Sigmoid colon (tissue), 7 donors: ENCODE measurements around the gene SMTNL1. TPM values are rescaled to one million over a fixed set of nuclear protein-coding genes. Genes with fewer than 3 reads are reported as not detected.

ENCODE experiments used
- DNase-seq: peaks from one replicate; pipeline ENCODE4 v3.0.0-alpha.2; 2019
- H3K27ac ChIP-seq, 4 donors: fragments of 200-600 bp; sonication (generic); one replicate each; pipeline ENCODE4 v1.5.1; 2016 to 2019; ENCODE audit warnings: mild to moderate bottlenecking in 1 of 4
- H3K27me3 ChIP-seq, 3 donors: fragments of 200-600 bp; sonication (generic); one replicate each; pipeline ENCODE4 v1.5.1; 2019; ENCODE audit warnings: mild to moderate bottlenecking in 1 of 3
- H3K36me3 ChIP-seq, 4 donors: fragments of 200-600 bp; sonication (generic); one replicate each; pipeline ENCODE4 v1.5.1; 2016 to 2019
- H3K4me1 ChIP-seq, 4 donors: fragments of 200-600 bp; sonication (generic); one replicate each; pipeline ENCODE4 v1.5.1; 2017 to 2019
- H3K4me3 ChIP-seq, 4 donors: fragments of 200-600 bp; sonication (generic); one replicate each; pipeline ENCODE4 v1.5.1; 2017 to 2019; ENCODE audit warnings: mild to moderate bottlenecking in 2 of 4, moderate library complexity in 1 of 4
- H3K9me3 ChIP-seq, 4 donors: fragments of 200-600 bp in 3 of 4; sonication (generic) in 3 of 4; one replicate each; pipeline versions ENCODE4 v1.5.1 to v1.6.1; 2013 to 2019
- EP300 ChIP-seq, 4 donors: sonication (generic); formaldehyde crosslinking; IDR thresholded peaks; one replicate each; pipeline ENCODE4 v1.6.1; 2017; ENCODE audit warnings: antibody characterized with exemption in 4 of 4
- POLR2A ChIP-seq, 2 donors: fragments of 450-650 bp; IDR thresholded peaks; one replicate each; pipeline ENCODE4 v1.6.1; 2016; ENCODE audit warnings: antibody characterized with exemption in 2 of 2, mild to moderate bottlenecking in 2 of 2, moderate library complexity in 2 of 2
- POLR2AphosphoS5 ChIP-seq, 4 donors: sonication (generic); formaldehyde crosslinking; IDR thresholded peaks; one replicate each; pipeline ENCODE4 v1.6.1; 2017; ENCODE audit warnings: antibody characterized with exemption in 4 of 4
- WGBS, 2 donors: extraction: QIAGEN DNeasy Blood & Tissue Kit; methylation state at CpG; one replicate each; pipeline ENCODE4 v1.1.7; 2013; 5-methylcytosine and 5-hydroxymethylcytosine counted together
- intact Hi-C: fragments of 100-400 bp; cut with DNase I; formaldehyde crosslinking; loops from one replicate; pipeline ENCODE4 v1.15.1; 2023
- polyA plus RNA-seq, 3 donors: library from polyadenylated mRNA; stranded (reverse); fragments of 200-250 nt; gene quantifications; one replicate each; pipeline ENCODE4 v1.2.3, GENCODE V29; 2013
- total RNA-seq, 4 donors: library from RNA; depleted of rRNA; stranded (reverse); fragments of >200 nt; gene quantifications; one replicate each; pipeline ENCODE4 v1.1.0, GENCODE V29; 2016
- TF ChIP-seq, protein P1 (sequence below), 4 experiments: fragments of 450-650 bp in 3 of 4; fragments of 200-600 bp in 1 of 4; IDR thresholded peaks; one replicate each; pipeline ENCODE4 v1.5.1; 2016 to 2019; ENCODE audit warnings: antibody characterized with exemption in 4 of 4, mild to moderate bottlenecking in 3 of 4, moderate library complexity in 2 of 4
- donor health status: healthy with polysubstance abuse.
- donor health status: Bipolar disorder and iron deficiency.
- donor health status: healthy.

Gene SMTNL1
- total and polyA plus RNA-seq, 7 donors = not detected

DNA sequence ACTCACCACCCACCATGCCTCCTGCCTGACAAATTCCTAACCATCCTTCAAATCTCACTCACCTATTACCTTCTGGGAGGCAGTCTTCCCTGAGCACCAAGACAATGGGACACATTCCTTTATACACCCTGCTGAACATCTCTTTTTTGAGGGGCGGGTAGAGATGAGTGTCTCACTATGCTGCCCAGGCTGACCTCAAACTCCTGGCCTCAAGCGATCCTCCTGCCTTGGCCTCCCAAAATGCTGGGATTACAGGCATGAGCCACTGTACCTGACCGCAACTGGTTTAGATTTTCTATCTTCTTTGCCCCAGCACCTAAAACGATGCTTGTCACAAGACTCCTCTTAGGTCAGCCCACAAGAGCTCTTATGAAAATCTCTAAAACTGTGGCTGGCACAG lies 14.0 kb upstream of the SMTNL1 start:
- 93% methylated on average over 4 of the region's 4 CpGs for WGBS, 2 donors
- H3K4me3 ChIP-seq = no peak overlapping the region
- no peaks in the 10 kb centered on the region for H3K4me1 ChIP-seq
- TF ChIP-seq POLR2AphosphoS5 (IDR thresholded peaks at IDR 0.05) (no peak), POLR2A (IDR thresholded peaks at IDR 0.05) (no peak), EP300 (IDR thresholded peaks at IDR 0.05) (no peak)
- TF ChIP-seq, protein P1, sequence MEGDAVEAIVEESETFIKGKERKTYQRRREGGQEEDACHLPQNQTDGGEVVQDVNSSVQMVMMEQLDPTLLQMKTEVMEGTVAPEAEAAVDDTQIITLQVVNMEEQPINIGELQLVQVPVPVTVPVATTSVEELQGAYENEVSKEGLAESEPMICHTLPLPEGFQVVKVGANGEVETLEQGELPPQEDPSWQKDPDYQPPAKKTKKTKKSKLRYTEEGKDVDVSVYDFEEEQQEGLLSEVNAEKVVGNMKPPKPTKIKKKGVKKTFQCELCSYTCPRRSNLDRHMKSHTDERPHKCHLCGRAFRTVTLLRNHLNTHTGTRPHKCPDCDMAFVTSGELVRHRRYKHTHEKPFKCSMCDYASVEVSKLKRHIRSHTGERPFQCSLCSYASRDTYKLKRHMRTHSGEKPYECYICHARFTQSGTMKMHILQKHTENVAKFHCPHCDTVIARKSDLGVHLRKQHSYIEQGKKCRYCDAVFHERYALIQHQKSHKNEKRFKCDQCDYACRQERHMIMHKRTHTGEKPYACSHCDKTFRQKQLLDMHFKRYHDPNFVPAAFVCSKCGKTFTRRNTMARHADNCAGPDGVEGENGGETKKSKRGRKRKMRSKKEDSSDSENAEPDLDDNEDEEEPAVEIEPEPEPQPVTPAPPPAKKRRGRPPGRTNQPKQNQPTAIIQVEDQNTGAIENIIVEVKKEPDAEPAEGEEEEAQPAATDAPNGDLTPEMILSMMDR (IDR thresholded peaks at IDR 0.05) = no peak
- H3K36me3 ChIP-seq = peaks cover 0 to 1% (median under 1%) of the 10 kb centered on the region in 4 donors
- H3K27me3 ChIP-seq = no peaks in the 10 kb centered on the region
- no peak overlapping the region for H3K27ac ChIP-seq
- no peaks in the 10 kb centered on the region for H3K9me3 ChIP-seq
- intact Hi-C loops = no loop called here
- DNase-seq = no peak

DNA sequence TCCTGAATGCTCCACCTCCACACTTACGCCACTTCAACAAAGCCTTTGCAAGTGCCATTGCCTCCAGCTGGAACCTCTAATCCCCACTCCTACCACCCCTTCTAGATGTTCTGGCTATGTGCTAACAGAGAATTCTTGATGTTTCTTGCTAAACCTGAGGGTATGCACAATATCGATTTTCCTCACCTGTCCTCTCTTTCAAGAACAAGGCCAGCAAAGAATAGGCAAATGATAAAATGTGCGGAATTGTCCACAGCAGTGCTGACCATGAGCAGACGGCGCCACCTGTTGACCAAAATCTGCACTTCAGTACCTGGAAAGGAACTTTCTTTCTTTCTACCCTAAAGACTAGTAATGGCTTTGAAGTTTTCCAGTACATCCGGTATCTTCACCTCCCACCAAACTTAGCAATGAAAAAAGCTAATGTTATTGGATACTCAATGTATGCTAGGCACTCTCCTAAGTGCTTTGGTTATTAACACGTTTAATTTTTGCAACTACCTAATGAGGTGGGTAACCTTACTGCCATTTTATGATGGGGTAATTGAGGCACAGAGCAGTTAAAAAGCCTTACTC lies 10.3 kb upstream of the SMTNL1 start:
- 19 to 21% methylated on average over 7 of the region's 7 CpGs for WGBS, 2 donors
- peak; percentile 81 for DNase-seq
- intact Hi-C loops = loop anchor here (1.0 to 2.0 kb wide), 2 partner anchors 34 to 182 kb away; no protein-coding TSS in a partner anchor

DNA sequence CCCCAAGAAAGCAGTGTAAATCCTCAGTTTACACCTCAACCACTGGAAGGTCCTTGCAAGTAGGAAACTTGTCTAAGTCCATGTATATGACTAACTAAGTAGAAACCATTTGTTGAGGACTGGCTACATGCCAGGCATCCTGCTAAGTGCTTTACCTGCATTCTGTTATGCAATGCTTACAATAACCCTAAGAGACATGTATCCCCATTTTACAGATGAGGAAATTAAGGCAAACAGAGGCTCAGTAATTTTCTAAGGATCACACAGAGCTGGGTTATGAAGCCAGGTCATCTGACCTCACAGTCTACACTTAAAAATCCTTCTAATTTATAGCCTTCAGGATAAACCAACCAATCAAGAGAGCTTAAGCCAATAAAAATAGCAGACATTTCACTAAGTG lies 8.4 kb upstream of the SMTNL1 start:
- no peak for DNase-seq
- Histone ChIP-seq H3K4me3 (no peak overlapping the region), H3K36me3 (peaks cover 0 to 6% (median 2%) of the 10 kb centered on the region in 4 donors), H3K27me3 (no peaks in the 10 kb centered on the region), H3K27ac (no peak overlapping the region), H3K9me3 (no peaks in the 10 kb centered on the region), H3K4me1 (peaks cover 0 to 18% (median 11%) of the 10 kb centered on the region in 4 donors)
- intact Hi-C loops = loop anchor here (2.0 kb wide), 1 partner anchor 28 kb away; no protein-coding TSS in a partner anchor
- TF ChIP-seq, protein P1 (IDR thresholded peaks at IDR 0.05) = no peak
- TF ChIP-seq POLR2AphosphoS5 (IDR thresholded peaks at IDR 0.05) (no peak), EP300 (IDR thresholded peaks at IDR 0.05) (no peak), POLR2A (IDR thresholded peaks at IDR 0.05) (no peak)

More for the DNA sequence above, 10.3 kb upstream of the SMTNL1 start:
- Histone ChIP-seq H3K27me3 (no peaks in the 10 kb centered on the region), H3K9me3 (no peaks in the 10 kb centered on the region), H3K36me3 (peaks cover 0 to 6% (median 2%) of the 10 kb centered on the region in 4 donors), H3K27ac (no peak overlapping the region), H3K4me3 (no peak overlapping the region), H3K4me1 (peaks cover 0 to 18% (median 11%) of the 10 kb centered on the region in 4 donors)
- no peak for TF ChIP-seq EP300 (IDR thresholded peaks at IDR 0.05)
- TF ChIP-seq, protein P1 (IDR thresholded peaks at IDR 0.05) = peak; percentile 75 to 93 (median 90)

DNA sequence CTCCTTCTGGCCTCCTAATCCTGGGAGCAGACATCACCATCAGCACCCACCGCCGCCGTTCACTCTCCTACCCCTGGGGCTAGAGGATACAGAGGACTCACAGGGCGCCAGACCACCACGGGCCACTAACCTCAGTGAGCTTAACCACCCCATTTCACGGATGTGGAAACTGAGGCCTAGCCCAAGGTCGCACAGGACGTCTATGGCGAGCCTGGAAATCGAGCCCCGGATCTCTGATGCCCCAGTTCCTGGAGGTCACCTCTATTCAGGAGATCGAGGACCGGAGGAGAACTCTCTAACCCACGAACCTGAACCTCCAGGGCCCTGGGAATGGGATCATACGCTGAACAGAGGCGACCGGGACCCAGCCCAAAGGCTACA lies 7.2 kb upstream of the SMTNL1 start:
- intact Hi-C loops = loop anchor here (1.0 to 2.0 kb wide), 2 partner anchors 69 to 73 kb away; no protein-coding TSS in a partner anchor
- no peaks in the 10 kb centered on the region for H3K27me3 ChIP-seq
- H3K4me1 ChIP-seq = peaks cover 0 to 18% (median 11%) of the 10 kb centered on the region in 4 donors
- DNase-seq = no peak
- peaks cover 0 to 6% (median 2%) of the 10 kb centered on the region in 4 donors for H3K36me3 ChIP-seq
- no peaks in the 10 kb centered on the region for H3K9me3 ChIP-seq
- WGBS, 2 donors = 1 to 2% methylated on average over 17 of the region's 17 CpGs
- H3K27ac ChIP-seq = peak overlapping the region; percentile 61 to 78 (median 70)
- TF ChIP-seq, protein P1 (IDR thresholded peaks at IDR 0.05) = no peak
- TF ChIP-seq POLR2AphosphoS5 (IDR thresholded peaks at IDR 0.05) = no peak
- TF ChIP-seq POLR2A (IDR thresholded peaks at IDR 0.05) = no peak
- TF ChIP-seq EP300 (IDR thresholded peaks at IDR 0.05) = no peak
- H3K4me3 ChIP-seq = peak overlapping the region; percentile 55 to 78 (median 60)
